Nucleus accumbens (tissue), 56 donors: ENCODE results near the gene CDK13.
"Not testable (repeated sequence)": the region's sequence is repeated elsewhere in the genome, so short reads cannot be mapped to it uniquely, and the experiment has no call there.

ENCODE experiments used
- DNase-seq, 56 donors: peaks; one replicate each; lab custom pipeline; 2025; lab: John Stamatoyannopoulos, UW

Gene CDK13

DNA sequence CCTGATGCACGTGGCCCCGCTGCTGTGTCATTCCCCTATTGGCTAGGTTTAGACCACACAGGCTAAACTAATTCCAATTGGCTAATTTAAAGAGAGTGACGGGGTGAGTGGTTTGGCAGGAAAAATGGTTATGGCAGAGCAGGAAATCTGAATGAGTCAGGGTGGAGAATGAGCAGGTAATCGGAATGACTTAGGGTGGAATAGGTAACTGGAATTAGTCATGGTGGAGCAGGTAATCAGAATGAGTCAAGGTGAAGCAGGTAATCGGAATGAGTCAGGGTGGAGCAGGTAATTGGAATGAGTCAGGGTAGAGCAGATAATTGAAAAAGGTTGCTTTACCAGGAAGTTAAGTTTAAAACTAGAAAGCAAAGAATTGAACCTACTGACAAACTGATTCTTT lies 191.9 kb downstream of the CDK13 start:
- DNase-seq: not testable (repeated sequence)

DNA sequence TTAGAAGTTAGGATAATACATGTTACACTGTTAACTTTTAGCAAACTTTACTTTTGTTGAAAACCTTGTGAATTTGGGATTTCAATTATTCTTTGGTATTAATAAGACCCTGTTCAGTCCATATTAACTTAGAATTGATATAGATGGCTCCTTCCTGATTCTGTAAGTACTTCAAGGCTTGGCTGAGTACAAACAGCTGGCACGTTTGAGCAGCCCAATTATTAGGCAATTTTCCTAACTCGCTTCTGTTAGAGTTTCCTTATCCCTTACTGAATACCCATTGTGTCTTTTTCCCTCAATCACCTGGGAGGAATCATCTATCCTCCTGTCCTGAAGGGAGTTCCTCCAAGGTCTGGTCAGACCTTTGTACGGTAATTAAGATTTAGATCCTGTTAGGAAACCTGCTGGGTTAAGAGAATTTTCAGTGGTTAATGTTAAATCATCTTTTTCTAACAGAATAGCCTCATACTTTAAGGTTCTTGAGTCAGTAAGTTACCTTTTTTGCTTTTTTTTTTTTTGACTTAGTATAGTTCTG lies 195.6 kb downstream of the CDK13 start:
- not testable (repeated sequence) for DNase-seq

DNA sequence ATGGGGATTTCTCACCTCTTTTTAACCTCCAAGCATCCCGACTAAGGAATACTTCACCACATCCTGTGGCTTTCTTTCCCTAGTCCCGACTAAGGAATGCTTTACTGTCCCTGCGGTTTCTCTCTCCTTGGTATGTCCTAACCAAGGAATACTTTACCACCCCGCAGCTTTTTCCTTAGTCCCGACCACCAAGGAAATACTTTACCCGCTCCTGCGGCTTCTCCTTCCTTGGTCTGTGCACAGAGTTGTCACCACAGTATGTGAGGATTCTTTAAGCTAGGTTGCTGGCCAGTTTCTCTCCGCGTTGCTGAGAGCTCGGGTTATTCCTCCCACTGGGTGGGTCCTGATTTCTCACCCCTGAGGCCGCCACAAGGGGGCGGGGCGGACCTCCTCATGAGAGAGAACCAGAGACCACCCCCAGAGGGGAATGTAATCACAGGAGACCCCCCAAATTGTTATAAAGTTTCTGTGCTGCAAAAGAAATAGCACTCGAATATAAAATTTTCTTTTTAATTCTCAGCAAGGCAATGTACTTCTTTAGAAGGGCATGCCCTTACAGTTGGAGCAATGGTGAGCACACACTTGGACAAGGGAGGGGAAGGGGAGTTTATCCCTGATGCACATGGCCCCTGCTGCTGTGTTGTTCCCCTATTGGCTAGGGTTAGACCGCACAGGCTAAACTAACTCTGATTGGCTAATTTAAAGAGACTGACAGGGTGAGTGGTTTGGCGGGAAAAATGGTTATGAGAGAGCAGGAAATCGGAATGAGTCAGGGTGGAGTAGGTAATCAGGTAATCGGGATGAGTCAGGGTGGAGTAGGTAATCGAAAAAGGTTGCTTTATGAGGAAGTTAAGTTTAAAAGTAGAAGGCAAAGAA lies 197.6 kb downstream of the CDK13 start:
- no peak for DNase-seq

DNA sequence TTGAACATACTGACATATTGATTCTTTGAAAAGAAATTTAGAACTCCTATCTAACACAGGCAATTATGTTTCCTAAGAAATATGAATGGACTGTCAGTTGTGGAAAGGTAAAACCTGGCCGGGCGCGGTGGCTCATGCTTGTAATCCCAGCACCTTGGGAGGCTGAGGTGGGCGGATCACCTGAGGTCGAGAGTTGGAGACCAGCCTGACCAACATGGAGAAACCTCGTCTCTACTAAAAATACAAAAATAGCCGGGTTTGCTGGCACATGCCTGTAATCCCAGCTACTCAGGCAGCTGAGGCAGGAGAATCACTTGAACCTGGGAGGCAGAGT lies 198.2 kb downstream of the CDK13 start:
- DNase-seq: not testable (repeated sequence)

DNA sequence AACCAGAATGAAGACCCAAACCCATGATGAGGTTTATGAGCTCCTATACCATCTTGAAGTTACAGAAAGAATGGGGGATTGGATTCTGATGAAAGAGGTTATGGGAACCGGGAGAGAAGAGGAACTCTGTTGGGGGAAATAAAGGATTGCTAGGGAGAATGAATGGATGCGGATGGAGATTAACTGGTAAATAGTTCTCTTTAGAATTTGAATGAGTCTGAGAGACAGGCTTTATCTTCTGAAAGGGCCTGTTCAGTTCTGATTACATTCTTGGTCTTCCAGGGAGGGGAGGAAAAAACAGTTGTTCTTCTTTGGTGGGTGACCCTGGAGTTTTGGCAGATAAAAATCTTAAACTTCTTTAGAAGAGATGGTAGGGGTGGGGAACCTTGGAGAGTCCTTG lies 198.6 kb downstream of the CDK13 start:
- DNase-seq: no peak
